Cardiac fibroblast (primary cell): ENCODE data around the gene TMC1.
"Not testable (repeated sequence)": the region's sequence is repeated elsewhere in the genome, so short reads cannot be mapped to it uniquely, and the experiment has no call there.

ENCODE experiments used
- DNase-seq, 2 donors: peaks; one replicate each; pipeline versions ENCODE4 v3.0.0 to v3.0.0-alpha.2; 2010; ENCODE audit warnings: low read depth in 2 of 2
- H3K4me3 ChIP-seq, 2 donors: replicated peaks in 1 of 2; 1 replicate in 1 of 2; 2 replicates in 1 of 2; pipeline ENCODE4 v1.5.1; 2011; ENCODE audit warnings: low read depth in 2 of 2, low read length in 2 of 2, mild to moderate bottlenecking in 2 of 2, moderate library complexity in 1 of 2
- CTCF ChIP-seq: IDR thresholded peaks from one replicate; pipeline ENCODE4 v1.5.1; 2011; ENCODE audit warnings: low read depth, mild to moderate bottlenecking, low read length, inconsistent platforms

Gene TMC1

GRCh38 chr9:72497447-72498046 is 23.9 kb upstream of the TMC1 start:
- no peak for TF ChIP-seq CTCF
- no peak overlapping the region for H3K4me3 ChIP-seq
- DNase-seq, result no peak

GRCh38 chr9:72506615-72507014 is 14.8 kb upstream of the TMC1 start:
- no peak for TF ChIP-seq CTCF

GRCh38 chr9:72509053-72509452 is 12.4 kb upstream of the TMC1 start:
- DNase-seq, result peak; percentile 75 to 78

More at GRCh38 chr9:72506615-72507014, 14.8 kb upstream of the TMC1 start:
- no peak overlapping the region for H3K4me3 ChIP-seq
- DNase-seq, result no peak

GRCh38 chr9:72509635-72510034 is 11.8 kb upstream of the TMC1 start:
- peak; percentile 31 to 64 for DNase-seq
- H3K4me3 ChIP-seq, result no peak overlapping the region
- no peak for TF ChIP-seq CTCF

More at GRCh38 chr9:72509053-72509452, 12.4 kb upstream of the TMC1 start:
- no peak for TF ChIP-seq CTCF
- H3K4me3 ChIP-seq, result no peak overlapping the region

GRCh38 chr9:72521011-72521410 is 397 bp upstream of the TMC1 start:
- DNase-seq, H3K4me3 ChIP-seq: not testable (repeated sequence)

- DNase-seq, result peak; percentile 95 to 98
- no peak overlapping the region for H3K4me3 ChIP-seq
- no peak for TF ChIP-seq CTCF
These were observed 3.6 kb downstream of the TMC1 start for GRCh38 chr9:72524820-72525540.

GRCh38 chr9:72526901-72527800 is 5.7 kb downstream of the TMC1 start:
- peak overlapping the region in 1 of 2 donors; percentile 27 for H3K4me3 ChIP-seq
- DNase-seq, result peak; percentile 91 to 96
- TF ChIP-seq CTCF, result no peak
